DND-41 (cell line): ENCODE results near the gene SLC25A34.

Experiments used
- ATAC-seq: fragments of 200-7000 bp; cut with Tn5 transposase; 3 replicates; pipeline ENCODE4 v1.9.1; 2021; ENCODE audit warnings: low read depth; ENCODE audit not compliant: insufficient read depth
- DNase-seq: peaks from one replicate; pipeline ENCODE4 v3.0.0-alpha.2; 2020
- H2AFZ ChIP-seq: 2 replicates; pipeline ENCODE4 v1.6.0; 2012; ENCODE audit warnings: low read depth, low read length
- H3K27ac ChIP-seq: 2 replicates; pipeline ENCODE4 v1.5.1; 2012; ENCODE audit warnings: low read length, inconsistent platforms
- H3K27me3 ChIP-seq: fragments of 200-600 bp; sonication (generic); 2 replicates; pipeline ENCODE4 v1.6.0; 2012; ENCODE audit warnings: low read length, mild to moderate bottlenecking, inconsistent platforms; ENCODE audit not compliant: insufficient read depth, poor library complexity
- H3K36me3 ChIP-seq: 2 replicates; pipeline ENCODE4 v1.5.1; 2012; ENCODE audit warnings: low read length, inconsistent platforms; ENCODE audit not compliant: insufficient read depth
- H3K4me1 ChIP-seq: 2 replicates; pipeline ENCODE4 v1.5.1; 2012; ENCODE audit warnings: mild to moderate bottlenecking, low read length; ENCODE audit not compliant: insufficient read depth
- H3K4me2 ChIP-seq: 2 replicates; pipeline ENCODE4 v1.6.0; 2012; ENCODE audit warnings: mild to moderate bottlenecking, moderate library complexity, low read length, inconsistent platforms; ENCODE audit not compliant: insufficient read depth
- H3K4me3 ChIP-seq, 2 experiments: fragments of 200-600 bp in 1 of 2; shearing (Covaris generic) in 1 of 2; 2 replicates each; pipeline ENCODE4 v1.5.1; 2012 to 2016; ENCODE audit warnings: inconsistent platforms in 2 of 2, low read length in 2 of 2, mild to moderate bottlenecking in 2 of 2, low read depth in 1 of 2, moderate library complexity in 1 of 2
- H3K79me2 ChIP-seq: 2 replicates; pipeline ENCODE4 v1.6.0; 2012; ENCODE audit warnings: low read length, inconsistent platforms; ENCODE audit not compliant: insufficient read depth
- H3K9ac ChIP-seq: 2 replicates; pipeline ENCODE4 v1.6.0; 2012; ENCODE audit warnings: low read depth, mild to moderate bottlenecking, inconsistent platforms, low read length, moderate library complexity
- H3K9me3 ChIP-seq: 2 replicates; pipeline ENCODE4 v1.5.1; 2012; ENCODE audit warnings: low read length, moderate library complexity, mild to moderate bottlenecking, inconsistent platforms; ENCODE audit not compliant: insufficient read depth, severe bottlenecking
- H4K20me1 ChIP-seq: 2 replicates; pipeline ENCODE4 v1.6.0; 2012; ENCODE audit warnings: low read length; ENCODE audit not compliant: insufficient read depth
- EZH2 ChIP-seq: IDR thresholded peaks from 3 replicates; pipeline ENCODE4 v1.6.1; 2012; ENCODE audit warnings: borderline replicate concordance, low read depth, mild to moderate bottlenecking, moderate library complexity, low read length, inconsistent platforms; ENCODE audit not compliant: severe bottlenecking
- TF ChIP-seq, protein P1 (sequence below): IDR thresholded peaks from 2 replicates; pipeline ENCODE4 v1.5.1; 2012; ENCODE audit warnings: borderline replicate concordance, low read length, moderate library complexity, mild to moderate bottlenecking; ENCODE audit not compliant: poor library complexity, severe bottlenecking; ENCODE audit errors: extremely low read depth

Gene SLC25A34

DNA sequence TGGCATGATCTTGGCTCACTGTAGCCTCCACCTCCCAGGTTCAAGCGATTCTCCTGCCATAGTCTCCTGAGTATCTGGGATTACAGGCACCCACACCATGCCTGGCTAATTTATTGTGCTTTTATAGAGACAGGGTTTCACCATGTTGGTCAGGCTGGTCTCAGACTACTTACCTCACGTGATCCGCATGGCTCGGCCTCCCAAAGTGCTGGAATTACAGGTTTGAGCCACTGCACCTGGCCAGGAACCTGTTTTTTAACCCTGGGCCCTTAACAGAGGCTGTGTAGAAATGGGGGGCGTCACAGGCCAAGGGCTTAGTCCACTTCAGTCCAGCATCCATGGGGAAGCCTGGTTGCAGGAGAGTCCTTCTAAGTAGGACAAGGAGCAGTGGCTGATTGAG lies 31.9 kb downstream of the SLC25A34 start:
- no peak for ATAC-seq
- TF ChIP-seq EZH2 = no peak
- TF ChIP-seq, protein P1, sequence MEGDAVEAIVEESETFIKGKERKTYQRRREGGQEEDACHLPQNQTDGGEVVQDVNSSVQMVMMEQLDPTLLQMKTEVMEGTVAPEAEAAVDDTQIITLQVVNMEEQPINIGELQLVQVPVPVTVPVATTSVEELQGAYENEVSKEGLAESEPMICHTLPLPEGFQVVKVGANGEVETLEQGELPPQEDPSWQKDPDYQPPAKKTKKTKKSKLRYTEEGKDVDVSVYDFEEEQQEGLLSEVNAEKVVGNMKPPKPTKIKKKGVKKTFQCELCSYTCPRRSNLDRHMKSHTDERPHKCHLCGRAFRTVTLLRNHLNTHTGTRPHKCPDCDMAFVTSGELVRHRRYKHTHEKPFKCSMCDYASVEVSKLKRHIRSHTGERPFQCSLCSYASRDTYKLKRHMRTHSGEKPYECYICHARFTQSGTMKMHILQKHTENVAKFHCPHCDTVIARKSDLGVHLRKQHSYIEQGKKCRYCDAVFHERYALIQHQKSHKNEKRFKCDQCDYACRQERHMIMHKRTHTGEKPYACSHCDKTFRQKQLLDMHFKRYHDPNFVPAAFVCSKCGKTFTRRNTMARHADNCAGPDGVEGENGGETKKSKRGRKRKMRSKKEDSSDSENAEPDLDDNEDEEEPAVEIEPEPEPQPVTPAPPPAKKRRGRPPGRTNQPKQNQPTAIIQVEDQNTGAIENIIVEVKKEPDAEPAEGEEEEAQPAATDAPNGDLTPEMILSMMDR = no peak
- H3K27me3 ChIP-seq = no peaks in the 10 kb centered on the region
- no peaks in the 10 kb centered on the region for H4K20me1 ChIP-seq
- H3K27ac ChIP-seq = no peak overlapping the region
- H3K36me3 ChIP-seq = no peaks in the 10 kb centered on the region
- H2AFZ ChIP-seq = no peak overlapping the region
- H3K9ac ChIP-seq = no peak overlapping the region
- DNase-seq = no peak
- no peak overlapping the region for H3K4me2 ChIP-seq
- H3K79me2 ChIP-seq = no peaks in the 10 kb centered on the region
- no peaks in the 10 kb centered on the region for H3K4me1 ChIP-seq
- no peaks in the 10 kb centered on the region for H3K9me3 ChIP-seq
- no peak overlapping the region for H3K4me3 ChIP-seq

DNA sequence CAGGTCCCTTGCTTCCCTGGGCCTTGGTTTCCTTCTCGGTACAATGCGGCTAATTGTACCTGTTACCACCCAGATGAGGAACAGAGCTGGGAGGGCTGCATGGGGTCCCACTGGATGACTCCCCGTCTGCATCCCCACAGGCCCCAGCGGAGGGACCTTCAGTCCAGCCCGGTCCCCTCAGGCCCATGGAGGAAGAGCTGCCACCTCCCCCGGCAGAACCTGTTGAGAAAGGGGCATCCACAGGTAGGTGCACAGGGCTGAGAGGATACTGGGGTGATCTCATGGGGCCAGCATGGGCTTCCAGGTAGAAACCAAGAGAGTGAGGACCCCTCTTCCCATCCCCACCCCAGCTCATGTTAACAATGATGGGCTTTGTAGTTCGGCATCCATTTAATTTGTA lies 32.3 kb downstream of the SLC25A34 start:
- H3K9ac ChIP-seq = no peak overlapping the region
- no peaks in the 10 kb centered on the region for H3K79me2 ChIP-seq
- no peak overlapping the region for H2AFZ ChIP-seq
- ATAC-seq (no peak), DNase-seq (no peak)
- H3K27ac ChIP-seq = no peak overlapping the region
- no peaks in the 10 kb centered on the region for H3K36me3 ChIP-seq
- H3K4me3 ChIP-seq = no peak overlapping the region
- H3K4me1 ChIP-seq = no peaks in the 10 kb centered on the region
- H3K9me3 ChIP-seq = no peaks in the 10 kb centered on the region
- no peaks in the 10 kb centered on the region for H3K27me3 ChIP-seq
- TF ChIP-seq, protein P1 = no peak
- no peak for TF ChIP-seq EZH2
- H3K4me2 ChIP-seq = no peak overlapping the region
- H4K20me1 ChIP-seq = no peaks in the 10 kb centered on the region

DNA sequence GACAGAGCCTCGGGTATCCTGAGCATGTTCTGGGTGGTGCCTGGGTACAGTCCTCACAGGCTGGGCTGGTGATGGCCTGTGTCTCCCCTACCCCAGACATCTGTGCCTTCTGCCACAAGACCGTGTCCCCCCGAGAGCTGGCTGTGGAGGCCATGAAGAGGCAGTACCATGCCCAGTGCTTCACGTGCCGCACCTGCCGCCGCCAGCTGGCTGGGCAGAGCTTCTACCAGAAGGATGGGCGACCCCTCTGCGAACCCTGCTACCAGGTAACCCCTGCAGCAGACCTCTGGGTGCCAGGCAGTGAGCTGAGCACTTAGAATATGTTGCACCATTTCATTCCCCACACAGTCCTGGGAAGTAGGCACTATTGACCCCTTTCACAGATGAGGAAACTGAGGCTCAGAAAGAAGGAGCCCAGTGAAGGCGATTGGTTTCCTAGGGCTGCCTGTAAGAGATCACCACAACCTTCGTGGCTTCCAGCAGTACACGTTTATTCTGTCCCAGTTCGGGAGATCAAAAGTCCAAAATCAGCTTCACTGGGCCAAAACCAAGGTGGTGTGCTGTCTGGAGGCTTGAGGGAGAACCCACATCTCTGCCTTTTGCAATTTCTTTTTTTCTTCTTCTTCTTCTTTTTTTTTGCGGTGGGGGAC lies 34.4 kb downstream of the SLC25A34 start:
- H3K36me3 ChIP-seq = no peaks in the 10 kb centered on the region

More for the DNA sequence above, 34.4 kb downstream of the SLC25A34 start:
- H3K27me3 ChIP-seq = no peaks in the 10 kb centered on the region
- TF ChIP-seq, protein P1 = no peak
- TF ChIP-seq EZH2 = no peak
- no peak overlapping the region for H3K4me3 ChIP-seq
- DNase-seq (no peak), ATAC-seq (no peak)
- H3K4me1 ChIP-seq = no peaks in the 10 kb centered on the region
- no peak overlapping the region for H3K27ac ChIP-seq
- no peak overlapping the region for H3K9ac ChIP-seq
- H3K9me3 ChIP-seq = no peaks in the 10 kb centered on the region
- H2AFZ ChIP-seq = no peak overlapping the region
- no peak overlapping the region for H3K4me2 ChIP-seq
- H4K20me1 ChIP-seq = no peaks in the 10 kb centered on the region
- no peaks in the 10 kb centered on the region for H3K79me2 ChIP-seq
